T-helper 2 cell treated with Interferon-gamma antibody and Interleukin-4, amounts not matched to agents 5 μg/mL and 100 μg/mL, for 36 hours (primary cell): ENCODE results near the gene MED6.

Source experiments
- DNase-seq: peaks from one replicate; pipeline ENCODE4 v3.0.0; 2021; ENCODE audit warnings: low spot score
- H3K27ac Mint-ChIP-seq: one replicate; pipeline ENCODE4 v1.8.0; 2021; ENCODE audit warnings: mild to moderate bottlenecking, mixed read lengths
- H3K27me3 Mint-ChIP-seq: one replicate; pipeline ENCODE4 v1.8.0; 2021; ENCODE audit warnings: low read depth, mixed read lengths
- H3K36me3 Mint-ChIP-seq: one replicate; pipeline ENCODE4 v1.8.0; 2021; ENCODE audit warnings: low read depth, mixed read lengths
- H3K4me1 Mint-ChIP-seq: one replicate; pipeline ENCODE4 v1.8.0; 2021; ENCODE audit warnings: low read depth, mixed read lengths
- H3K4me3 Mint-ChIP-seq: one replicate; pipeline ENCODE4 v1.8.0; 2022; ENCODE audit warnings: mild to moderate bottlenecking, moderate library complexity, mixed read lengths
- H3K9me3 Mint-ChIP-seq: one replicate; pipeline ENCODE4 v1.8.0; 2021; ENCODE audit warnings: mixed read lengths

Gene MED6

DNA sequence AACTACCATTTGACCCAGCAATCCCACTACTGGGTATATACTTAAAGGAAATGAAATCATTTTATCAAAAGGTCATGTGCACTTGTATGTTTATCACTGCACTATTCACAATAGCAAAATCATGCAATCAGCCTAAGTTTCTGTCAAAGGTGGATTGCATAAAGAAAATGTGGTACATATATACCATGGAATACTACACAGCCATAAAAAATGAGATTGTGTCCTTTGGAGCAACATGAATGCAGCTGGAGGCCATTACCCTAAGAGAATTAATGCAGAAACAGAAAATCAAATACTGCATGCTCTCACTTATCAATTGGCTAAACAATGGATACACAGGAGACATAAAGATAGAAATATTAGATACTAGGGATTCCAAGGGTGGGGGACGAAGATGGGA, 27.4 kb downstream of the MED6 start:
- DNase-seq: no peak
- Mint-ChIP-seq H3K4me3 (no peak overlapping the region), H3K27ac (no peak overlapping the region), H3K4me1 (peaks cover 2% of the 10 kb centered on the region), H3K27me3 (no peaks in the 10 kb centered on the region), H3K9me3 (peaks cover 20% of the 10 kb centered on the region), H3K36me3 (peaks cover 34% of the 10 kb centered on the region)

DNA sequence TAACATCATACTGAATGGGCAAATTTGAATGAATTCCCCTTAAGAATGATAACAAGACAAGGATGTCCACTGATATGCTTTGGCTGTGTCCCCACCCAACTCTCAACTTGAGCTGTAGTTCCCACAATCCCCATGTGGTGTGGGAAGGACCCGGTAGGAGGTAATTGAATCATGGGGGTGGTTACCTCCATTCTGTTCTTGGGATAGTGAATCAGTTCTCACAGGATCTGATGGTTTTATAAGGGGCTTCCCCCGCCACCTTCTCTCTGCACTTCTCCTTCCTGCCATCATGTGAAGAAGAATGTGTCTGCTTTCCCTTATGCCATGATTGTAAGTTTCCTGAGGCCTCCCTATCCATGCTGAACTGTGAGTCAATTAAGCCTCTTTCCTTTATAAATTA, 29.3 kb downstream of the MED6 start:
- DNase-seq: no peak
- H3K36me3 Mint-ChIP-seq: peaks cover 39% of the 10 kb centered on the region
- no peak overlapping the region for H3K27ac Mint-ChIP-seq
- H3K9me3 Mint-ChIP-seq: peaks cover 23% of the 10 kb centered on the region
- no peak overlapping the region for H3K4me3 Mint-ChIP-seq
- no peaks in the 10 kb centered on the region for H3K27me3 Mint-ChIP-seq
- H3K4me1 Mint-ChIP-seq: peaks cover 8% of the 10 kb centered on the region

DNA sequence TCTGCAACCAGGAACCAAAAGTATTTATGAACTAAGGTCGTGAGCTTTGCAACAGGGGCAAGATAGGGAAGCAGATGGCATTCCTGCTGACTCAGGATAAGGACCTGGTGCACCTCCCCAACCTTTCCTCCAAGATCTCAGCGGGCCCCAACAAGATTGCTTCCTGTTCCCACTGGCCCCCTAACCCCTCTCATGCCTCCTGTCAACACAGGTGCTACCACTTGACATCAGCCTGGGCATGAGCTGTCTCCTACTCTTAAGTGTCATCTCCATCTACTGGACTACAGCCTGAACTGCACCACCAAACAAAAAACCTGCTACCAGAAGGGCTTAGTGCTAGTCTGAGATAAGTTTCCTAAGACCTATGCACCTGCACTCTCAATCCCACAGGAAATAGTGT, 32.7 kb downstream of the MED6 start:
- H3K9me3 Mint-ChIP-seq: peaks cover 39% of the 10 kb centered on the region
- no peak overlapping the region for H3K4me3 Mint-ChIP-seq
- DNase-seq: peak; percentile 8
- H3K27me3 Mint-ChIP-seq: no peaks in the 10 kb centered on the region
- peaks cover 53% of the 10 kb centered on the region for H3K36me3 Mint-ChIP-seq
- H3K4me1 Mint-ChIP-seq: peaks cover 8% of the 10 kb centered on the region
- no peak overlapping the region for H3K27ac Mint-ChIP-seq

DNA sequence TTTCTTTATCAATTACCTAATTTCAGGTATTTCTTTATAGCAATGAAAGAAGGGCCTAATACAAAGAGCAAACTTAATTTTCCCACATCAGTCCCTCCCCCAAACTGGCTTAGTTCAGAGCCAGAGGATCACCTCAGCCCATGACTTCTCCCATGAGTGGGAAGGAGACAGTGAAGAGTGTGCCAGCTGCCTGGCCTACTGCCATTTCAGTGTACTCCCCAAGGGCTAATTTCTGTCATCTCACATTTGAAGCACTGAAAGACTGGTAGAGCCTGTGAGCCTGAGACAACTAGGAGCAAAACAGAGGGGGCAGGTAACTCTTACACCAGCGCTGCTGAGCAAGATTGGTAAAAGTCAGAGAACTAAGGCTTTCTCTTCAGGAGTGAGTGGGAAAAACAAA, 36.6 kb downstream of the MED6 start:
- H3K27ac Mint-ChIP-seq: no peak overlapping the region
- peaks cover 49% of the 10 kb centered on the region for H3K9me3 Mint-ChIP-seq
- no peak overlapping the region for H3K4me3 Mint-ChIP-seq
- DNase-seq: no peak
- H3K4me1 Mint-ChIP-seq: peaks cover 8% of the 10 kb centered on the region
- H3K27me3 Mint-ChIP-seq: no peaks in the 10 kb centered on the region
- peaks cover 56% of the 10 kb centered on the region for H3K36me3 Mint-ChIP-seq

DNA sequence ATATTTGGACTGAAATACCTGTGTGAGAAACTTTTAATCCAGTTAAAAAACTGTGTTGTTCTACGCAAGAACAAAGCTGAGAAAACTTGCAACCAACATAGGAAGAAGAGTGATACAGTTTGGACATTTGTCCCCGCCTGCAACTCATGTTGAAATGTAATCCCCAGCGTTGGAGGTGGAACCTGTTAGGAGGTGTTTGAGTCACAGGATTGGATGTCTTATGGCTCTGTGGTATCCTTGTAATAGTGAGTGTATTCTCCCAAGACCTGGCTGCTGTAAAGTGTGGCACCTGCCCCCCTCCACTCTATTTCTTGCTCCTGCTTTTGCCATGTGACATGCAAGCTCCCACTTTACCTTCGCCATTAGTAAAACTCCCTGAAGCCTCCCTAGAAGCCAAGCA, 37.0 kb downstream of the MED6 start:
- DNase-seq: no peak
- Mint-ChIP-seq H3K4me1 (peaks cover 8% of the 10 kb centered on the region), H3K9me3 (peaks cover 49% of the 10 kb centered on the region), H3K27me3 (no peaks in the 10 kb centered on the region), H3K27ac (no peak overlapping the region), H3K4me3 (no peak overlapping the region), H3K36me3 (peaks cover 56% of the 10 kb centered on the region)

DNA sequence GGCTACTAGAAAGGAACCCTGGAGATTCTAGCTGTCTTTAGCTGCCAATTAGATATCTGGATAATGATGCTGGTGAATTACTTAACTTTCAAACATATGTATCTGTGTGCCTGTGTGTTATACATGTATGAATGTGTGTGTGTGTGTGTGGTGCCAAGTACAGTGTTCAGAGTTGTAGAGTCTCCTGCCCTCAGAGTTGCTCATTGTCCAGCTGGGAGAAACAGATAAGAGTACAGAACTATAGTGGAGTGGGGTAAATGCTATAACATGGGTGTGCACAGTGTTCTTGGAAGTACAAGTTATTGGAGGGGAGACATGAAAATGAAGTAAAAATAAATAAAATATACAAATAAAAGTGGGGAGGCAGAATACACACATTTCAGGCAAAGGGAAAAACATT, 42.1 kb downstream of the MED6 start:
- H3K4me1 Mint-ChIP-seq: no peaks in the 10 kb centered on the region

DNA sequence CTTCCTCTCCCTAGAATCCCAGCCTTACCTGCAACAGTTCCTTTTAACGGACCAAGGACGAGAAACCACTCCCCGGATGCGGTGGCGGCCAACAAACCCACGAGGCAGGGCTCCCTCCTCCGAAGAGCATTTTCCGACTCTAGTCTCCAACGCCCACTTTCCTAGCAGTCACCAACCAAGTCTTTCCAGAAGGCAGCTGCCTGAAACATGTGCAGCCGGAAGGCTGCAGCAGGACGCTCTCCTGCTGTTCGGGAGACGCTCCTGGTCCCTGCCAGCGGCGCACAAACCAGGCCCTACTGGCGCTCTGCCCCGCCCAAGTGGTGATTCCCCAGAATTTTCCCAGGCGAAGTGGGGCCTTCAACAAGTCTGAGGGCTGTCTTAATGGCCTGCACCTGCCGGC, 44.6 kb downstream of the MED6 start:
- no peak for DNase-seq
- no peak overlapping the region for H3K27ac Mint-ChIP-seq
- peaks cover 6% of the 10 kb centered on the region for H3K36me3 Mint-ChIP-seq
- peaks cover 6% of the 10 kb centered on the region for H3K9me3 Mint-ChIP-seq
- H3K27me3 Mint-ChIP-seq: no peaks in the 10 kb centered on the region
- H3K4me1 Mint-ChIP-seq: no peaks in the 10 kb centered on the region
- no peak overlapping the region for H3K4me3 Mint-ChIP-seq

More for the DNA sequence above, 42.1 kb downstream of the MED6 start:
- H3K4me3 Mint-ChIP-seq: no peak overlapping the region
- H3K9me3 Mint-ChIP-seq: peaks cover 30% of the 10 kb centered on the region
- H3K36me3 Mint-ChIP-seq: peaks cover 25% of the 10 kb centered on the region
- DNase-seq: no peak
- no peaks in the 10 kb centered on the region for H3K27me3 Mint-ChIP-seq
- H3K27ac Mint-ChIP-seq: no peak overlapping the region

DNA sequence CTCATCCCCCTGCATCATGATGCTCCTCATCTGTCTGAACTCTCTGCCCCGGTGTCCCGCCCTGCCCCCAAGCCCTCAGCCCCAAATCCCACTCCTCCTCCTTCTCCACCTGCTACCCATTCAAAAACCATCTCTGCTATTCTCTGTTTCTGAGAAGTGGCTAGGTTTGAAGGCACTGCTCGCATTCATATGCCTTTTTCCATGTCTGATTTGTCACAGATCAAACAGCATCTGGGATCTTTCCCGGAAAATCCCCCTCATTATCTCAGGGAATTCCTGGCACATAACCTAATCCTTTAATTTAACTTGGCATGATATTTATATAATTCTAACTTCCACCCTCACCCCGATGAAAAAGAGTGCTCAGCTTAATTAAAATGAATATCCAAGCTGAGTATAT, 62.4 kb downstream of the MED6 start:
- Mint-ChIP-seq H3K27me3 (no peaks in the 10 kb centered on the region), H3K9me3 (peaks cover 36% of the 10 kb centered on the region), H3K27ac (peak overlapping the region; percentile 1), H3K4me3 (no peak overlapping the region), H3K4me1 (peaks cover 30% of the 10 kb centered on the region), H3K36me3 (peaks cover 35% of the 10 kb centered on the region)
- DNase-seq: no peak

DNA sequence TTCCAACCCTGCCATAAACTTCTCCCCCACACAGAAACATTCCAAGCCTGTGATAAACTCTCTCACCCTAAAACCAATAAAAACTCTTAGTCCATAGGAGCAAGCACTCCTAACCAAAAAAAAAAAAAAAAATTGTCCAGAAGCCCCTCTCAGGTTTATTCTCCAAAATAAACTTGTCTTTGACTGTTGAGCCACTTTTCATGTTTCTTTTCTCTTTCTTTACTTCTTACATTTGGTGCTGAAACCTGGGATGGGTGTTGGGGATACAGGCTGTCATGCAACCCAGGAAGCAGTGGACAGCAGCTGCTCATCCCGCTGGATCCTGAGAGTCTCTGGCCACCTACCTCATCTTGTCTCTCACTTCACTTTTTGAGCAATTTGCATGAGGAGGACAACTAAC, 63.6 kb downstream of the MED6 start:
- peaks cover 30% of the 10 kb centered on the region for H3K4me1 Mint-ChIP-seq
- peaks cover 44% of the 10 kb centered on the region for H3K9me3 Mint-ChIP-seq
- no peak for DNase-seq
- no peak overlapping the region for H3K27ac Mint-ChIP-seq
- no peaks in the 10 kb centered on the region for H3K27me3 Mint-ChIP-seq
- no peak overlapping the region for H3K4me3 Mint-ChIP-seq
- peaks cover 44% of the 10 kb centered on the region for H3K36me3 Mint-ChIP-seq

DNA sequence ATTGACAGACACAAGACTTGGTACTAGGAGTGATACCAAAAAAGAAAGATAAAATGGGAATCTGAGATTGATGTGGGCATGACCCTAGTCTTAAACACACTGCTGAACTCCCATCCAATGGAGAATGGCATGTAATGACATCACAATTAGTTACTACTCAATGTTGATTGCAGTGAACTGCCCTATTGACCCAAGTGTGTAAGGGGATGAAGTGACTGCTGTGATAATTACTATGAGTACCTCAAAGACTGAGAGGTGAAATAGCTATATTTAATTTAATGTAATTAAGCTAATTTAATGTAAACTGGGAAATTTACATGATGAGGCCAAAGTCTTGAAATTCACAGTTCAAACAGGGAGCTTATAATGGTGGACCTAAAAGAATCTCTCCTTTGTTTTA, 65.6 kb downstream of the MED6 start, which contains the start of gene ADAM20:
Gene ADAM20 (minus strand): TSS at position 101 of the 400 bp plus-strand sequence. CDS start 10,247 bp downstream, outside the sequence.
- H3K9me3 Mint-ChIP-seq: peaks cover 44% of the 10 kb centered on the region
- no peak within 1 kb of the TSS for H3K27ac Mint-ChIP-seq
- no peak within 1 kb of the TSS for H3K4me3 Mint-ChIP-seq
- no peak for DNase-seq
- peaks cover 25% of the 10 kb centered on the region for H3K4me1 Mint-ChIP-seq
- H3K27me3 Mint-ChIP-seq: no peaks in the 10 kb centered on the region
- peaks cover 44% of the 10 kb centered on the region for H3K36me3 Mint-ChIP-seq
